ENCODE results near the gene AGBL2. TPM values are rescaled to one million over a fixed set of nuclear protein-coding genes. Genes with fewer than 3 reads are reported as not detected.
"Not testable (repeated sequence)": the region's sequence is repeated elsewhere in the genome, so short reads cannot be mapped to it uniquely, and the experiment has no call there.

AGBL2 gene
- total RNA-seq, 1 donor from 2014 or later = 0.26 TPM

DNA sequence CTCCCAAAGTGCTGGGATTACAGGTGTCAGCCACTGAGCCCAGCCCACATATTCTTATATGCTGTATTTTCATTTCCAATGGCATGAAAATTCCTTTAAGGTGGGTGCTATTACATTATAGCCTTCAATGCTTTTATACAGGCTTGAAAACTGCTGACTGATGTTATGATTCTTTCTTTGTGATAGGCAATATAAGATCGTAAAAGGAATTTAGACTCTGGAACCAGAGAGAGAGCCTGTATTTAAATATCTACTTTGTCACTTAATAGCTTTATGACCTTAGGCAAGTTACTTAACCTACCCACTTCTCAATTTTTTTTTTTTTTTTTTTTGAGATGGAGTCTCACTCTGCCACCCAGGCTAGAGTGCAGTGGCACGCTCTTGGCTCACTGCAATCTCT, 26.2 kb downstream of the AGBL2 start:
- DNase-seq (ENCODE audit: low read depth, low spot score) = no peak

DNA sequence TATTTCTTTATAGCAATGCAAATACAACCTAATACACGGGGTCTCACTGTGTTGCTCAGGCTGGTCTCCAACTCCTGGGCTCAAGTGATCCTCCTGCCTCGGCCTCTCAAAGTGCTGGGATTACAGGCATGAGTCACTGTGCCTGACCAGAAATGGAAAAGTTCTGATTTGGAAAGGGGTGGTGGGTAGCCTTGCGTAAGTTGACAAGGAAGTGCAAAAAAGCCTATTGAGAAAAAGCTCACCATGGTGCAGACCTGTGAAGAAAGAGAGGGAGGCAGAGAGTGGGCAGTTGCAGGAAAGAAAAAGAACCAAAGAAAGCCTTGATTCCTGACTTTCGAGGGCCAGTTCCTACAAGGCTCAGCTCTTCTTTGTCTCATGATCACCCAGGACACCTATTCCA, 27.1 kb downstream of the AGBL2 start:
- no peak for DNase-seq (ENCODE audit: low read depth, low spot score)

- not testable (repeated sequence) for DNase-seq (ENCODE audit: low read depth, low spot score)
Measured at GRCh38 chr11:47686704-47687103, 28.5 kb downstream of the AGBL2 start.

DNA sequence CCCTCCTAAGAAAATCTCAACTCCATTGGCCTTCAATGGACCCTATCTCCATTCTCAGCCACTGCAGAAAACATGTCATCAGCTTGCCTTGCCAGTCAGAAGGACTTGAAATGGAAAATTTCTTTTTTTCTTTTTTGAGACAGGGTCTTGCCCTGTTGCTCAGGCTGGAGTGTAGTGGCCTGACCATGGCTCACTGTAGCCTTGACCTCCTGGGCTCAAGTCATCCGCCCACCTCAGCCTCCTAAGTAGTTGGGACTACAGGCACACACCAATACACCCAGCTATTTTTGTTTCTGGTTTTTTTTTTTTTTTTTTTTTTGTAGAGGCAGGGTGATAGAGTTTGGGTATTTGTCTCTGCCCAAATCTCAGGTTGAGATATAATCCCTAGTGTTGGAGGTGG, 29.0 kb downstream of the AGBL2 start:
- DNase-seq (ENCODE audit: low read depth, low spot score) = no peak

DNA sequence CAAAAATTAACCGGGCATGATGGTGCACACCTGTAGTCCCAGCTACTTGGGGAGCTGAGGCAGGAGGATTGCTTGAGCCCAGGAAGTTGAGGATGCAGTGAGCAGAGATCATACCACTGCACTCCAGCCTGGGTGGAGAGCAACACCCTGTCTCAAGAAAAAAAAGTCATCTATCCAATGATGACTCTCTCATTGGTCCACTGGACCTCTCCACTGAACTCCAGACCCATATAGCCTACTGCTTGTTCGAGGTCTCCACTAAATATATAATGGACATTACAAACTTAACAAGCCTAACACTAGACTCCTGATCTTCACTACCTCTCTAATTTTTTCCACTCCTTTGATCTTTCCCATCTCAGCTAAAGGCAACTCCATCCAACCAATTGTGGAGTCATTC, 39.3 kb downstream of the AGBL2 start:
- DNase-seq (ENCODE audit: low read depth, low spot score) = no peak

DNA sequence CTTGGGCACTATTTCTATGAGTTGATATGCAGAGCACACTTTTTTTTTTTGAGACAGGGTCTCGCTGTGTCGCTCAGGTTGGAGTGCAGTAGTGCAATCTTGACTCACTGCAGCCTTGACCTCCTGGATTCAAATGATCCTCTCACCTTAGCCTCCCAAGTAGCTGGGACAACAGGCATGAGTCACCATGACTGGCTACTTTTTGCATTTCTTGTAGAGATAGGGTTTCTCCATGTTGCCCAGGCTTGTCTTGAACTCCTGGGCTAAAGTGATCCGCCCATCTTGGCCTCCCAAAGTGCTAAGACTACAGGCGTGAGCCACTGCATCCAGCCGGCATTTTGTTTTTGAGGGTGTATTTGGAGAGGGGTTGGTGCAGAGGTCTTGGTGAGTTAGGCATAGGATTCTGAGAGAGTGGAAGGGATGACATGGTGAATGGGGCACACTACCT, 42.9 kb downstream of the AGBL2 start:
- DNase-seq (ENCODE audit: low read depth, low spot score) = no peak

DNA sequence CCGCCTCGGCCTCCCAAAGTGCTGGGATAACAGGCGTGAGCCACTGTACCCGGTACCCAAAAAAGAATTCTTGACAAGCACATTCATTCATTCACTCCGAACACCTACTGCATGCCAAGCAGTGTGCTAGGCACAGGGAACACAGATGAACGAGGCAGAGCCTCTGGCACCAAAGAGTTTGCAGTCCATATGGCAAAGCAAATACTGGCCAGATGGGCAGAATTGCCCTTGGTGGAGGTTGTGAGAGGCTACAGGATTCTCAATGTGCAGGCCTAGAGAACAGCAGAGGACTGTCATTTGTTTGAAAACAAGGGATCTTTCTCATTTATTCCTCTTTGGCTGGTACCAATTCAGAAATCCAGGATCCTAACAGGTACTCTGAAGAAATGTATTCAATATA, 45.3 kb downstream of the AGBL2 start:
- no peak for DNase-seq (ENCODE audit: low read depth, low spot score)

DNA sequence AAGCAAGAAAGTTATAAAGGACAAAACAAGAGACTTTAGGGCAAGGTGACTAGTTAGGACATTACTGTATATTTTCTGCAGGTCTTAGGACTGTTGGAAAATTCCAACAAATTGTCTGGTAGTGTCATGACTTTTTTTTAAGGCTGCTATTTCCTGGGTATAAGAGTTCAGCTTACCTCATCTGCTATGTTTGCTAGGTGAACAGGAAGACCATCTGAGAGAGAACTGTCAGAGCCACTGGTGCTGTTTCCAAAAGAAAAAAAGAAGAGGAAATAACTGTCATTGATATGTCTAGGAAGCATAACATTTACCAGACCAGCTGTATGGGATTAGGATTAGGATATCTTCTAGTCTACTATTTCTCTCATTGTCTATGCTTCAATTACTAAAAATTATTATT, 46.5 kb downstream of the AGBL2 start:
- no peak for DNase-seq (ENCODE audit: low read depth, low spot score)

DNA sequence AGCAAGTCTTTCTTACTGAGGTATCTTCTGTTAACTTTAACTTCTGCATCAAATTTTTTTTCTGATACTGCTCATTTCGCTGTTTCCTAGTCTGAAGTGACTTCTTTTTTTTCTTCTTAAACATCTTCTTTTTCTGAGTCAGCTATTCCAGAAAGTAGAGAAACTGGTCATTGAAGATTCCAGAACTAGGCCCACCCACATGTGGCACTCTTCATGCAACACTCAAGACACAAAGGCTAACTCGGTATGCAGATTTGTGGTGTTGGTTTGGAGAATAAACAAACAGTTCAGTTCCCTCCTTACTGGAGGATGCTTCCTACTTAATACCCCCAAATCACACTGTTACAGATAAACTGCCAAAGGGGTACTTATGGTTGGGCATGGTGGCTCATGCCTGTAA, 47.6 kb downstream of the AGBL2 start:
- DNase-seq (ENCODE audit: low read depth, low spot score) = no peak

- no peak for DNase-seq (ENCODE audit: low read depth, low spot score)
Measured at GRCh38 chr11:47667135-47667534, 48.0 kb downstream of the AGBL2 start.

DNA sequence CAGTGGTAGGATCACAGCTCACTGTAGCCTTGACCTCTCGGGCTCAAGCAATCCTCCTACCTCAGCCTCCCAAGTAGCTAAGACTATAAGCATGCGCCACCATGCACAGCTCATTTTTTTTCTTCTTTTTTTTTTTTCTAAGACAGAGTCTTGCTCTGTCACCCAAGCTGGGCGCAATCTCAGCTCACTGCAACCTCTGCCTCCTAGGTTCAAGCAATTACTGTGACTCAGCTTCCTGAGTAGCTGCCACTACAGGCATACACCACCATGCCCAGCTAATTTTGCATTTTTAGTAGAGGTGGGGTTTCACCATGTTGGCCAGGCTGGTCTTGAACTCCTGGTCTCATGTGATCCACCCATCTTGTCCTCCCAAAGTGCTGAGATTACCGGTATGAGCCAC, 50.2 kb downstream of the AGBL2 start:
- not testable (repeated sequence) for DNase-seq (ENCODE audit: low read depth, low spot score)

DNA sequence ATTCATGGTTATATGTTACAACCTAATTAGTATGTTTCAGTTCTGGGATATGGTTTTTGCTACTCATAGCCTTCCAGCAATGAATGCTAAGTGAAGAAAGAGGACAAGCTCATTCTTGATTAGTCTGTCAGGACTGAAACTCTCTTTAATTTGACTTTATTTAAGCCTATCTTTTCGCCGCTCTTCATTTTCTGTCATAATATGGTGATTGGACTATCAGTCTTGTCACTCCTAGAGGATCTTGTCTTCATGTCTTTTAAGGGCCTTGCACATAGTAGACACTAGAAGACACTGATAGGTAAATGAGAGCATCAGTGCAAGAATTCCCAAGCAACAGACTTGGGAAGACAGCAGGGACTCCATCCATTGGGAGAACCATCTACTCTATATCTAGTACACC, 53.9 kb downstream of the AGBL2 start:
- no peak for DNase-seq (ENCODE audit: low read depth, low spot score)

GRCh38 chr11:47659276-47659675, 55.9 kb downstream of the AGBL2 start:
- no peak for DNase-seq (ENCODE audit: low read depth, low spot score)

DNA sequence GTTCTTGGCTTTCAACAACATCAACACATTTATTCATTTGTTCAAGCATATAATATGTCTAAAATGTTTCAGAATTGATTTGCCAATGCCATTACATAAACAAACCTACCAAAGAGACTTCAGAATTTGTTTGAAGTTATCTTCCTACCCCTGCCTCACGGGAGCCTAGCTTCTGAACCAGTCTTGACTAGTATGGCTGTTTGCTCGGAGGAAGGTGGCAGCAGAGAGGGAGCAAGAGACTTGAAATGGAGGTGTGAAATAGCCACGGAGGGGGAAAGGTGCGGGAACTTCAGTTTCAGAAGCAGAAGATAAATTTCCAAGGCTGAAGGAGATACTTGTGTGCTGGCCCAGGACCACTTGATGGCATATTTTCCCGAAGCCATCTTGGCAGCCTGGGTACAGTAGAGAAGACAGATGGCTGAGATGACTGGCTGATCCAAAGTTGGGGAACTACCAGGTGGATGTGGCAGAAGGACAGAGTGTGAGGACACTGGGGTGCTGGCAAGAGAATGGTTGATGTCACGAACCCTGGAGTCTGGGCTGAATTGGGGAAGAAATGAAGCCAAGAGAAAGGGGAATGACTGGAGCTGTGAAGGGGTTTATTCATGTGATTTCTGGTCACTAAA, 58.8 kb downstream of the AGBL2 start:
- DNase-seq (ENCODE audit: low read depth, low spot score) = no peak

DNA sequence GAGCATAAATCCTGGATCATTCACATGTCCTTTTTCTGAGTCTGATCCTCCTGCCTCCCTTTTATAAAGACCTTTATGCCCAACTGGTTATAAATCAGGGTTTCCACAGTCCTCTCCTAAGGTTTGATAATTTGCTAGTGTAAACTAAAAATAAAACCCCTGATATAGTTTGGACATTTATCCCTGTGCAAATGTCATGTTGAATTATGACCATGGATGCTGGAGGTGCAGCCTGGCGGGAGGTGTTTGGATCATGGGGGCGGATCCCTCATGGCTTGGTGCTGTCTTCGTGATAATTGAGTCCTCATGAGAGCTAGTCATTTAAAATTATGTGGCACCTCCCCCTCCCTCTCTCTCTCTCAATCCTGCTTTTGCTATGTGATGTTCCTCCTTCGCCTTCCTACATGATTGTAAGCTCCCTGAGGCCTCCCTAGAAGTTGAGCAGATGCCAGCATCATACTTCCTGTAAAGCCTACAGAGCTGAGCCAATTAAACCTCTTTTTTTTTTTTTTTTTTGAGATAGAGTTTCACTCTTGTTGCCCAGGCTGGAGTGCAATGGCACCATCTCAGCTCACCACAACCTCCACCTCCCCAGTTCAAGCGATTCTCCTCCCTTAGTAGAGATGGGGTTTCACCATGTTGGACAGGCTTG, 63.2 kb downstream of the AGBL2 start:
- no peak for DNase-seq (ENCODE audit: low read depth, low spot score)

DNA sequence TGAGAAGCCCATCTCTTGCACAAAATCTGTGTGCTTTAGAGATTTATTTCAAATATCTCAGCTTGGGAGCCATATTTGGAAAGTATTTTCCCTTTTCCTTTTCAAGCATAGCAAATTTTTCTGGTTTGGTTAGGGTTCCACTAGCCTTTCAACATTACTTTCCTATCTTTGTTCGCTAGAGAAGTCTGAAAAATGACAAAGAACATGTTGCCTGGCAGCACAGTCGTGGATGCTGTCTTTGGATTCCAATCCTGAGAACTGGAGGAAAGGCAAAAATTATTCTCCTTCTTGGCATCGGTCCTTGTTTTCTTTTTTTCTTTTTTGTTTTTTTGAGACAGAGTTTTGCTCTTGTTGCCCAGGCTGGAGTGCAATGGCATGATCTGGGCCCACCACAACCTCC, 65.9 kb downstream of the AGBL2 start:
- DNase-seq (ENCODE audit: low read depth, low spot score) = no peak

DNA sequence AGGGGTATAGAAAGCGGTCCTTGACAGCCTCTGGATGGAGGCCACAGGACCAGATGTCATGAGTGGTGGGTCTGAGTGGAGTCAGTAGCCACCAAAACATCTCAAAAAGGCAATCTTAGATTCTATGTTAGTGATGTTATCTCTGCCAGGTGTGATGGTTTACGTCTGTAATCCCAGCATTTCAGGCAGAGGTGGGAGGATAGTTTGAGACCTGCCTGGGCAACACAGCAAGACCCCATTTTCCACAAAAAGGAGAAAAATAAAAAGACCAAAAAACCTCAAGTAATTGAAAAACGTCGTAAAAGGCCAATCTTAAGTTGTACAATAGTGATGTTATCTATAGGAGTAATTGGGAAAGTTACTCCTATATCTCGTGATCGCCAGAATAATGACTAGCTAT, 69.2 kb downstream of the AGBL2 start:
- no peak for DNase-seq (ENCODE audit: low read depth, low spot score)

- no peak for DNase-seq (ENCODE audit: low read depth, low spot score)
Measured at GRCh38 chr11:47645500-47645899, 69.7 kb downstream of the AGBL2 start.

DNA sequence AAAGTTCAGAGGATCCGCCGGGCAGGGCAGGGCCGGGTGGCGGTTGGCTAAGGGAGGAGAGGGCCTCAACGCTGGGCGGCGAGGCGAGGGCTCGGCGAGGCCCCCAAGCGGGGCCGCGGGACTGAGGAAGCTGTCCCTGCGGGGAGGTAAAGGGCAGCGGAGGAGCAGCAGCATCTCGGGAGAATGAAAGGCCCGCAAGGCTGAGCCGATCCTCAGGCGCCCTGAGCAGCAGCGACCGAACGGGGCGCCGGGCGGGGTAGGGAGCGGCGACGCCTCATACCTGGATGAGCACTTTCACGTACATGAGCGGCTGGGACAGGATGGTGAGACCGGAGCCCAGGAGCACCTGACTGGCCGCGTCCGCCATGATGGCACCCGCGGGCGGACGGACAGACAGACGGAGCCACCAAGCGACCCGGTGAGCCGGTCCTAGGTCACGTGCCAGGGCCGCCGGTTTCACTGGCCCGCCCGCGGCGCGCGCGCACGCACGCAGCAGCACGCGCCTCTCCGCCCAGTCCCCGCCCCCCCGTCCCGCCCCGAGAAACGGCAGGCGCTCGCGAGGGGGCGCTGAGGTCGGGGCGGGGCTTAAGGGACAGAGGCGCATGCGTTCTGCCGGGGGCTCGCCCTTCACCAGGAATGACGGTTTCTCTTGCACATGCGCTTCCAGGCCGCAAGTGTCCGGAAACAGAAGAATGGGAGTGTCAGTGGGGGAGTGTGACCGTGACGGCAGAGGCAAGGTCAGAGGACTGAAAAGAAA, 72.9 kb downstream of the AGBL2 start, which contains the start of gene MTCH2:
Gene MTCH2, minus strand, starts transcription at position 461 of the 757 bp plus-strand sequence. Its CDS starts 94 bp downstream, at position 367.
- peak; percentile 90 for DNase-seq (ENCODE audit: low read depth, low spot score)

DNA sequence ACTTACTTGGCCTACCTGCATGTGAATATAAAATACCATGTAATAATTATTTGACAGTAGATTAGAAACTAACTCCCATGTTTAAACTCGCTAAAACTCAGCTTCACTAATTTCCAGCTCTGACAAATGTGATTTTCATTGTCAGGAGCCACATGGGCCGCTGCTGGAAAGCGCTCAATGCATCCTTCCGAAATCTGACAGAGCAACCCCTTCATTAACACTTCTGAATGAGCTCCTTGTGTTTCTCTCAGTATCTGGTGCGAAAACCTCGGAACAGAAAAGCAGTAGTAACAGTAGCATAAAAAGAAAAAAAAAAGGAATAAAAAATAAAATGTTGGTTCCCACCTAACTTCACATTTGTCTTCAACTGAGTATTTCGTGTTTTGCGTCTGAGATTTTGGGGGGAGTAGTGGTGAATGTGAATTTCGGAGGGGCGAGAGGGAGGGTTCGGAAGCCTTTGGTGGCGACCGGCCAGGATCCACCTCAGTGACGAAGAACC, 73.5 kb downstream of the AGBL2 start:
- DNase-seq (ENCODE audit: low read depth, low spot score) = no peak

GRCh38 chr11:47640506-47640905, 74.7 kb downstream of the AGBL2 start:
- not testable (repeated sequence) for DNase-seq (ENCODE audit: low read depth, low spot score)

- not testable (repeated sequence) for DNase-seq (ENCODE audit: low read depth, low spot score)
Measured at GRCh38 chr11:47636331-47636730, 78.8 kb downstream of the AGBL2 start.

Data from pulmonary artery endothelial cell (primary cell).